Esophagus muscularis mucosa (tissue), 4 donors: Measurements from ENCODE around the gene MKRN3. TPM values are rescaled to one million over a fixed set of nuclear protein-coding genes. Genes with fewer than 3 reads are reported as not detected.

Experiments
- DNase-seq: peaks from one replicate; pipeline ENCODE4 v3.0.0-alpha.2; 2017; ENCODE audit errors: extremely low spot score
- H3K27ac ChIP-seq, 4 donors: fragments of 200-600 bp; sonication (generic); replicated peaks in 1 of 4; 1 replicate in 3 of 4; 2 replicates in 1 of 4; pipeline ENCODE4 v1.5.1; 2016 to 2019; ENCODE audit warnings: mild to moderate bottlenecking in 1 of 4
- H3K27me3 ChIP-seq, 4 donors: fragments of 200-600 bp; sonication (generic); one replicate each; pipeline versions ENCODE4 v1.5.1 to v1.6.0; 2016 to 2019
- H3K36me3 ChIP-seq, 4 donors: fragments of 200-600 bp; sonication (generic); one replicate each; pipeline ENCODE4 v1.5.1; 2016 to 2019
- H3K4me1 ChIP-seq, 4 donors: fragments of 200-600 bp; sonication (generic); one replicate each; pipeline ENCODE4 v1.5.1; 2016 to 2019
- H3K4me3 ChIP-seq, 4 donors: fragments of 200-600 bp; sonication (generic); 1 replicate in 2 of 4; 2 replicates in 2 of 4; pipeline ENCODE4 v1.5.1; 2016 to 2019; ENCODE audit warnings: mild to moderate bottlenecking in 4 of 4, moderate library complexity in 1 of 4
- H3K9me3 ChIP-seq, 4 donors: fragments of 200-600 bp; sonication (generic); 1 replicate in 3 of 4; 2 replicates in 1 of 4; pipeline ENCODE4 v1.5.1; 2016 to 2019
- CTCF ChIP-seq, 3 experiments: fragments of 200-600 bp in 2 of 3; fragments of 450-650 bp in 1 of 3; sonication (generic) in 2 of 3; IDR thresholded peaks; one replicate each; pipeline ENCODE4 v1.5.1; 2017 to 2019; ENCODE audit warnings: antibody characterized with exemption in 3 of 3, mild to moderate bottlenecking in 2 of 3, moderate library complexity in 1 of 3
- EP300 ChIP-seq: sonication (generic); formaldehyde crosslinking; IDR thresholded peaks from one replicate; pipeline ENCODE4 v1.6.1; 2017; ENCODE audit warnings: antibody characterized with exemption
- POLR2A ChIP-seq: fragments of 450-650 bp; IDR thresholded peaks from one replicate; pipeline ENCODE4 v1.6.1; 2017; ENCODE audit warnings: antibody characterized with exemption, moderate library complexity, mild to moderate bottlenecking, low read depth
- POLR2AphosphoS5 ChIP-seq, 2 donors: sonication (generic); formaldehyde crosslinking; IDR thresholded peaks; one replicate each; pipeline ENCODE4 v1.6.1; 2017; ENCODE audit warnings: antibody characterized with exemption in 2 of 2
- WGBS: methylation state at CpG from one replicate; pipeline ENCODE4 v1.1.5; 2018; 5-methylcytosine and 5-hydroxymethylcytosine counted together
- intact Hi-C: fragments of 100-400 bp; cut with DNase I; formaldehyde crosslinking; loops from one replicate; pipeline ENCODE4 v1.15.1; 2023
- total RNA-seq, 4 donors: library from RNA; depleted of rRNA; stranded (reverse); fragments of >200 nt; gene quantifications; one replicate each; pipeline versions ENCODE4 v1.1.0 to v1.2.1, GENCODE V29; 2016

MKRN3 gene
- under 1 TPM in 3 of 4 donors, not detected in 1; 0.42 to 0.65 (median 0.46) TPM for total RNA-seq

- 87% methylated on average over 19 of the region's 27 CpGs for WGBS
- H3K9me3 ChIP-seq = peaks cover 0 to 7% (median 1%) of the 10 kb centered on the region in 4 donors
- no peak for TF ChIP-seq EP300
- TF ChIP-seq CTCF (IDR thresholded peaks at IDR 0.05) = no peak
- TF ChIP-seq POLR2AphosphoS5 (IDR thresholded peaks at IDR 0.05) = no peak
- TF ChIP-seq POLR2A = no peak
- no peaks in the 10 kb centered on the region for H3K36me3 ChIP-seq
- H3K4me3 ChIP-seq = peak within 1 kb of the TSS; percentile 34 to 51 (median 44)
- DNase-seq = no peak
- peaks cover 0 to 19% (median 0%) of the 10 kb centered on the region in 4 donors for H3K27me3 ChIP-seq
- intact Hi-C loops = no loop called here
- peak within 1 kb of the TSS in 1 of 4 donors; percentile 10 for H3K27ac ChIP-seq
- H3K4me1 ChIP-seq = no peaks in the 10 kb centered on the region
Observed at GRCh38 chr15:23565395-23566070, at the start of gene MKRN3. Gene MKRN3, plus strand, starts transcription at chr15:23565674. Its CDS starts 109 bp downstream, at chr15:23565783.

DNA sequence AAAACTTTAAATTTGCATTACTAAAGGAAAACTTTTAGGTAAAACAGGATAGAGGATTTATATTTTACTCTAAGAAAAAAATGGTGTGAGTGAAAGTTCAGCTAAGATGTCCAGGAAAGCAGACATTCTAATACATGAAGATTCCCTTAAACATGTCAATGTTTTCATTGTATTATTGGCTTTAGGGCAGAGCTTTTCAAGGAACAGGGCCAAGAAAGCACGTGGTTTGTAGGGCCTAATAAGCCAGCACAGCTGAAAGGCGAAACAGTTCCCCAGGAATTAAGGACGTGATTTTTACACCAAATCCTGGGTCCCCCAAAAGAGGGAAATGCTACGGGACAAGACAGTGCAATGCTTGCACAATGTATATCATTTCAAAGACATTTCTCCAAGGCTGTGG is 48.6 kb upstream of the MKRN3 start:
- no peaks in the 10 kb centered on the region for H3K9me3 ChIP-seq
- H3K4me3 ChIP-seq = no peak overlapping the region
- no peak for TF ChIP-seq POLR2AphosphoS5 (IDR thresholded peaks at IDR 0.05)
- intact Hi-C loops = no loop called here
- no peaks in the 10 kb centered on the region for H3K36me3 ChIP-seq
- H3K27me3 ChIP-seq = no peaks in the 10 kb centered on the region
- WGBS = 47% methylated on average over 4 of the region's 4 CpGs
- no peak overlapping the region for H3K27ac ChIP-seq
- no peaks in the 10 kb centered on the region for H3K4me1 ChIP-seq
- no peak for DNase-seq

- Histone ChIP-seq H3K9me3 (peaks cover 0 to 3% (median 0%) of the 10 kb centered on the region in 4 donors), H3K27ac (no peak overlapping the region), H3K27me3 (no peaks in the 10 kb centered on the region), H3K36me3 (no peaks in the 10 kb centered on the region), H3K4me1 (no peaks in the 10 kb centered on the region), H3K4me3 (no peak overlapping the region)
- WGBS = 82% methylated on average over 5 of the region's 5 CpGs
- TF ChIP-seq EP300 (no peak), CTCF (IDR thresholded peaks at IDR 0.05) (no peak), POLR2A (no peak), POLR2AphosphoS5 (IDR thresholded peaks at IDR 0.05) (no peak)
- DNase-seq = no peak
- intact Hi-C loops = no loop called here
Observed at GRCh38 chr15:23518104-23518503, 47.4 kb upstream of the MKRN3 start.

DNA sequence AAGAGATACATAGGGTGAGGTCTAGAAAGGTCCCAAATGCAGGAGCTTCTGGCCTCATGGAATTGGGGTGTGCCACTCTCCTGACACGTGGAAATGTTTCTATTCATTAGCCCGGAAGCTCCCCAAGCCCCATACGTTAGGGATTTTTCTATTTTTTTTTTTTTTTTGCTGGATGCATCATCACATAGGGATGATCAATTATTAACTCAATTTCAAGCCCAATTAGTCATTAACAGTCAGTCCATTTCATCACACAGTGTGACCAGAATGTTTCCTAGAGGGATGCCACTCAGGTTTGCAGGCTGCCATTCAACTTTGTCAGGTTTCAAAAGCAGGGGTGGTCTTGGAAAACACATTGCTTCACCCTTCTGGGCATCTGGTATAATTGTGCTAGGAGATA is 40.7 kb upstream of the MKRN3 start:
- Histone ChIP-seq H3K36me3 (no peaks in the 10 kb centered on the region), H3K4me1 (no peaks in the 10 kb centered on the region), H3K27me3 (no peaks in the 10 kb centered on the region), H3K9me3 (peaks cover 0 to 3% (median 0%) of the 10 kb centered on the region in 4 donors), H3K27ac (no peak overlapping the region), H3K4me3 (no peak overlapping the region)
- WGBS = 65% methylated on average over 3 of the region's 3 CpGs
- TF ChIP-seq EP300 (no peak), POLR2A (no peak), CTCF (IDR thresholded peaks at IDR 0.05) (no peak), POLR2AphosphoS5 (IDR thresholded peaks at IDR 0.05) (no peak)
- intact Hi-C loops = no loop called here
- no peak for DNase-seq

- Histone ChIP-seq H3K9me3 (no peaks in the 10 kb centered on the region), H3K36me3 (no peaks in the 10 kb centered on the region), H3K27ac (no peak overlapping the region), H3K27me3 (no peaks in the 10 kb centered on the region), H3K4me3 (no peak overlapping the region), H3K4me1 (no peaks in the 10 kb centered on the region)
- 80% methylated on average over 2 of the region's 2 CpGs for WGBS
- intact Hi-C loops = no loop called here
- no peak for TF ChIP-seq POLR2A
- no peak for TF ChIP-seq POLR2AphosphoS5 (IDR thresholded peaks at IDR 0.05)
- no peak for TF ChIP-seq EP300
- TF ChIP-seq CTCF (IDR thresholded peaks at IDR 0.05) = no peak
- DNase-seq = no peak
Observed at GRCh38 chr15:23529891-23530290, 35.6 kb upstream of the MKRN3 start.
